K562 (cell line): ENCODE measurements around the gene RSPRY1. TPM values are rescaled to one million over a fixed set of nuclear protein-coding genes. Genes with fewer than 3 reads are reported as not detected.

Source experiments
- ADNP ChIP-seq: fragments of 200-800 bp; sonication (Bioruptor generic); IDR thresholded peaks from 2 replicates; pipeline ENCODE4 v1.6.1; 2016; ENCODE audit warnings: missing genetic modification characterization, missing compliant biosample characterization
- CBX8 ChIP-seq: fragments of 200-600 bp; sonication (generic); IDR thresholded peaks from 2 replicates; pipeline ENCODE4 v1.6.1; 2012; ENCODE audit warnings: borderline replicate concordance, mixed run types, low read depth, mild to moderate bottlenecking, moderate library complexity, mixed read lengths, low read length, control low read depth, inconsistent platforms; ENCODE audit not compliant: poor library complexity, severe bottlenecking; ENCODE audit errors: extremely low read depth
- CHD7 ChIP-seq: fragments of 200-600 bp; sonication (generic); IDR thresholded peaks from one replicate; pipeline ENCODE4 v1.6.1; 2012; ENCODE audit warnings: mild to moderate bottlenecking, low read depth, low read length, inconsistent platforms
- ETS1 ChIP-seq: conservative IDR thresholded peaks from 2 replicates; pipeline ENCODE4 v1.6.1; 2011; ENCODE audit warnings: low read depth, mild to moderate bottlenecking, low read length; ENCODE audit not compliant: control insufficient read depth
- KAT7 ChIP-seq: sonication (generic); formaldehyde crosslinking; IDR thresholded peaks from 2 replicates; pipeline ENCODE4 v1.8.0; 2022; ENCODE audit warnings: missing genetic modification reagents, mild to moderate bottlenecking, borderline replicate concordance
- KHSRP ChIP-seq: fragments of 450-650 bp; IDR thresholded peaks from 2 replicates; pipeline ENCODE4 v1.6.1; 2017
- PHTF2 ChIP-seq: fragments of 250-450 bp; sonication (Bioruptor Pico); IDR thresholded peaks from 2 replicates; pipeline ENCODE4 v1.5.0; 2021; ENCODE audit warnings: mild to moderate bottlenecking
- SETDB1 ChIP-seq: IDR thresholded peaks from one replicate; pipeline ENCODE4 v1.6.1; 2012; ENCODE audit warnings: low read length, control low read depth, inconsistent platforms
- SIX5 ChIP-seq, 2 experiments: IDR thresholded peaks; 2 replicates each; pipeline ENCODE4 v1.6.1; 2011; ENCODE audit warnings: low read length in 2 of 2, borderline replicate concordance in 1 of 2, low read depth in 1 of 2, mild to moderate bottlenecking in 1 of 2, moderate library complexity in 1 of 2; ENCODE audit not compliant: insufficient read depth in 1 of 2
- SLC30A9 ChIP-seq: fragments of 250-450 bp; sonication (Bioruptor Pico); IDR thresholded peaks from 2 replicates; pipeline ENCODE4 v1.8.0; 2022; ENCODE audit warnings: mild to moderate bottlenecking, moderate library complexity
- TAF7 ChIP-seq: fragments of 450-650 bp; IDR thresholded peaks from 2 replicates; pipeline ENCODE4 v1.6.1; 2016; ENCODE audit warnings: missing genetic modification characterization, missing compliant biosample characterization
- ZNF280B ChIP-seq: fragments of 250-450 bp; sonication (Bioruptor Pico); IDR thresholded peaks from 2 replicates; pipeline ENCODE4 v1.5.1; 2021; ENCODE audit warnings: mild to moderate bottlenecking
- ZNF699 ChIP-seq: fragments of 250-450 bp; sonication (Bioruptor Pico); IDR thresholded peaks from 2 replicates; pipeline ENCODE4 v1.8.0; 2021; ENCODE audit warnings: mild to moderate bottlenecking, moderate library complexity; ENCODE audit not compliant: insufficient replicate concordance
- polyA plus RNA-seq, 8 experiments: library from polyadenylated mRNA; depleted of rRNA in 4 of 8; stranded (reverse) in 5 of 8; unstranded in 3 of 8; fragments of >200 nt; fragmentation: Nextera tagmentation in 2 of 8; fragmentation: Illumina TruSeq in 1 of 8; extraction: Ambion mirVana in 2 of 8; extraction: Trizol in 1 of 8; gene quantifications; 2 replicates each; pipeline versions ENCODE4 v1.2.1 to v1.2.3, GENCODE V29; 2011 to 2014; ENCODE audit warnings: inconsistent platforms in 1 of 8, missing spikeins in 1 of 8
- total RNA-seq, 7 experiments: library from RNA; depleted of rRNA in 6 of 7; stranded (reverse); fragments of >200 nt in 6 of 7; fragmentation: Illumina TruSeq in 2 of 7; extraction: Trizol in 2 of 7; gene quantifications; 2 replicates each; pipeline versions ENCODE4 v1.2.1 to v1.2.3, GENCODE V29; 2011 to 2021; ENCODE audit warnings: low replicate concordance in 1 of 7

Gene RSPRY1
- total and polyA plus RNA-seq, 9 of the 15 experiments (the other 6 are each of a cell fraction or from before 2014, with no cell fraction given): 10.2 to 27.8 (median 20.8) TPM

- no peak for TF ChIP-seq CHD7
- 0 out of 2 replicates have a peak, but pooled peaks have one; percentile 19 for TF ChIP-seq ETS1
- no peak for TF ChIP-seq CBX8
- TF ChIP-seq ZNF280B (CRISPR knock-in tag): no peak
- TF ChIP-seq ADNP (tag): no peak
- no peak for TF ChIP-seq SIX5 (IDR thresholded peaks at IDR 0.05; ENCODE audit: borderline replicate concordance in 1 of 2, insufficient read depth in 1 of 2, low read depth in 1 of 2, low read length in 2 of 2)
- TF ChIP-seq KAT7: no peak; the same call in 1 of the 2 replicates
- TF ChIP-seq TAF7 (tag): 0 out of 2 replicates have a peak, but pooled peaks have one; percentile 27
- no peak for TF ChIP-seq SETDB1
- TF ChIP-seq KHSRP: no peak
- no peak for TF ChIP-seq SLC30A9 (CRISPR knock-in tag)
- no peak for TF ChIP-seq PHTF2 (CRISPR knock-in tag)
- TF ChIP-seq ZNF699 (CRISPR knock-in tag): no peak
Measured at GRCh38 chr16:57244767-57245471, 58.8 kb downstream of the RSPRY1 start, which contains the start of gene ARL2BP (continued).
